ENCODE data around the gene SRSF6.
"Not testable (repeated sequence)": the region's sequence is repeated elsewhere in the genome, so short reads cannot be mapped to it uniquely, and the experiment has no call there.

SRSF6 gene

DNA sequence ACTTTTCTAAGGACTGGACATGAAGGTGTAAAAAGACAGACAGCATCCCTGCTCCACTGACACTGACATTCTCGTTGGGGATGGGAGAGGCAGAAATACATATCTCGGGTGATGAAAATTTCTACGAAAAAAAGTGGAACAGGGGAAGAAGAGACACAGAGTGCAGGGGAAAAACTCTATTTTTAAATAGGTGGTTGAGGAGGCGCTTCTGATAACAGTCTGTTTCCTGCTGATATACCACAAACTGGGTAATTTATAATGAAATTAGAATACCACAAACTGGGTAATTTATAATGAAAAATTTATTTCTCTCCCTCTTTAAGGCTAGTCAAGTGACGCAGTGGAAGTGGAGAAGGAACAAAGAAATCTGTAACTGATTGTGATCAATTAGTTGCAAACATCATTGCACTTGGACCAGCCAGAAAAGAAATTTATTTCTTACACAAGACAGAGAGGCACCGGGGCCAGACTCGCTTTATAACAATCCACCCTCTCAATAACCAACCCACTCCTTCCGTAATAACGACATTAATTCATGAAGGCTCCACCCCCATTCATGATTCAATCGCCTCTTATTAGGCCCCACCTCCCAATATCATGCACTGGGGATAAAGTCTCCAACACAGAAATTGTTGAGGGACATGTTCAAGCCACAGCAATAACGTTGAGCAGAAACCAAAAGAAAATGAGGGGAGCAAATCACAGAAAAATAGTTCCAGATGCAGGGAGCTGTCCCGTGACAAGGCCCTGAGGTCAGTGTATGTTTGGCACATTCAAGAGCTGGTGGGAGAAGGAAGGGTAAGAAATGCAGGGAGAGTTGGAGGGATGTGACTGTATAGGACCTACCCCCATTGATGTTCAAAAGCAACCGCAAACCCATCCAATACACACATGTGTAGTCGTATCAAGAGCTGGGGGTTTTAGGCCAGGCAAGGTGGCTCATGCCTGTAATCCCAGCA lies 6.6 kb upstream of the SRSF6 start:
- no peak for DNase-seq

DNA sequence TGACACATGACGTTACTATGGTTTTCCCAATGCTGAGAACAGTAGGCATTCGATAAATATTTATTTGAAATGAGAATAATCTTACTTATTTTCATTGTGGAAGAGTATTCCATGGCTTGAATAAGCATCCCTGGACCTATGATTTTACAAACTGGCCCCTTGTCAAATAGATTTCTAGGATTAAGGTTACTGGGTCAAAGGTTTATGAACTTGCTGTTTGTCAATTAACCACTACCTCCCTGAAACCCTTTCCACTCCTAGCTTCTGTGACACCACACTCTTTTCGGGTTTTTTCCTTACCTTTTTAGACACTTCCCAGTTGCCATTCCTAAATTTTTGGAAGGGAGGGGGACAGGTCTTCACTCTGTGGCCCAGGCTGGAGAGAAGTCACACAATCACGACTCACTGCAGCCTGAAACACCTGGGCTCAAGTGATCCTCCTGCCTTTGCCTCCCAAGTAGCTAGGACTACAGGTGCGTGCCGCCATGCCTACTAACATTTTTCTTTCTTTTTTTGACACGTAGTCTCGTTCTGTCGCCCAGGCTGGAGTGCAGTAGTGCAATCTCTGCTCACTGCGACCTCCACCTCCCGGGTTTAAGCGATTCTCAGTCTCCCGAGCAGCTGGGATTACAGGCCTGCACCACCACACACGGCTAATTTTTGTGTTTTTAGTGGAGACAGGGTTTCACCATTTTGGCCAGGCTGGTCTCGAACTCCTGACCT lies 5.1 kb upstream of the SRSF6 start:
- DNase-seq, result no peak

DNA sequence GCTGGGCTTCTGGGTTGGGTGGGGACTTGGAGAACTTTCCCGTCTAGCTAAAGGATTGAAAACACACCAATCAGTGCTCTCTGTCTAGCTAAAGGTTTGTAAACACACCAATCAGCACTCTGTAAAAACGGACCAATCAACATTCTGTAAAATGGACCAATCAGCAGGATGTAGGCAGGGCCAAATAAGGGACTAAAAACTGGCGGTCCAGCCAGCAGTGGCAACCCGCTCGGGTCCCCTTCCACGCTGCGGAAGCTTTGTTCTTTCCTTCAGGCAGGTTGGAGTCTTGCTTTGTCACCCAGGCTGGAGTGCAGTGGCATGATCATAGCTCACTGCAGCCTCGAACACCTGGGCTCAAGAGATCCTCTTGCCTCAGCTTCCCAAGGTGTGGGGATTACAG lies 1.4 kb upstream of the SRSF6 start:
- not testable (repeated sequence) for DNase-seq

DNA sequence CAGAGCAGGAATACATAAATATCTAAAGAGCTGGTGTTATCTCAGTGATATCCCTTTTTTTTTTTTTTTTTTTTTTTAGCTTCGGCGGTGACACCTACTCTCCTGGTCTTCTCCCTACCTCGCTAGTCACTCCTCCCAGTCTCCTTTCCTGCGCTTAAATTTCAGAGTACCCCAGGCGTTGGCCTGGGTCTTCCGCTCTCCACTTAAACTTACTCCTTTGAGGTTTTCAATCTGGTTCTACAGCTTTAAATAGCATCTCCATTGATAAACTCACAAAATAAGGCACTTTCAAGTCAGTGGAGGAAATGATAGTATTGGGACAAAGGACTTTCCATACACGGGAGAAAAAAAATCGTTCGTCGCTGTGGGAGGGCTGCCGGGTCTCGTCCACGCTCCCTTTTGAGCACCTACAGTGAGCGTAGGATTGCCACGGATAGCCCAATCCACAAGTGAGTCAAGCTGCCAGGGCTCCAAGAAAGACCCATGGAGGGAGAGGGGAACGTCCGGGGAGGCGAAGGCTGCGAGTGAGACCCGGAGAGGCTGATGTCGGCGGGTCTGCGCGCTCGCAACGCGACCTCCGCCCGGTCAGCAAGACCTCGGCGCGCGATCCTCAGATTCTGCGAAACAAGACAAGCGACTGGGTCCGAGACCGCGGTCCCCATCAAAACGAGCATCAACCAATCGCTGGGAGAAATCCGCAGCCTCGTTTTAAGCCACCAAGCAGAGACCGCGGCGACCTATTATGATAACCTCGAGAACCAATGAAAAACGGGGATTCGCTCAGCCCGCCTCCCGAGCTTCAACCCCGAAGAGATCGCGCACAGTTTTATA lies 672 bp upstream of the SRSF6 start:
- DNase-seq, result peak; percentile 67 to 93 (median 78)

DNA sequence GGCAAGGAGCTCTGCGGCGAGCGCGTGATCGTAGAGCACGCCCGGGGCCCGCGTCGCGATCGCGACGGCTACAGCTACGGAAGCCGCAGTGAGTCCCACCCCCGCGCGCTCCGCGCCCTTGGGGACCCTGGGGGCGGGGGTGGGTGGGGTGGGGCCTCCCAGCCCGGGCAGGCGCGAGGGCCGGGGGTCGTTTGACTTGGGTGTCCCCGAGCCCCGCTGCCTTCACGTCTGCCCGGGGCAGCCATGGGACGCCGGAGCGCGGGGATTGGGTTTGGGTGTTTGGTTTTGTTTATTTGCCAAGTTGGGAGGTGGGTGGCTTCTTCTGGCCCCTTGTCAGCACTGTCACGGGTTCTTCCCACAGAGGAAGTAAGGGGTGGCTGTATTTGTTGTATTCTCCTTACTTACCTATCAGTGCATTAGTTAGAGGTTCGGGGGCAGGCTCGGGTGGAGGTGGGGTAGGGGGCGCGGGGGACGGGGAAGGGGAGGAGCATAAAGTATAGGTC lies 777 bp downstream of the SRSF6 start:
- no peak for DNase-seq

DNA sequence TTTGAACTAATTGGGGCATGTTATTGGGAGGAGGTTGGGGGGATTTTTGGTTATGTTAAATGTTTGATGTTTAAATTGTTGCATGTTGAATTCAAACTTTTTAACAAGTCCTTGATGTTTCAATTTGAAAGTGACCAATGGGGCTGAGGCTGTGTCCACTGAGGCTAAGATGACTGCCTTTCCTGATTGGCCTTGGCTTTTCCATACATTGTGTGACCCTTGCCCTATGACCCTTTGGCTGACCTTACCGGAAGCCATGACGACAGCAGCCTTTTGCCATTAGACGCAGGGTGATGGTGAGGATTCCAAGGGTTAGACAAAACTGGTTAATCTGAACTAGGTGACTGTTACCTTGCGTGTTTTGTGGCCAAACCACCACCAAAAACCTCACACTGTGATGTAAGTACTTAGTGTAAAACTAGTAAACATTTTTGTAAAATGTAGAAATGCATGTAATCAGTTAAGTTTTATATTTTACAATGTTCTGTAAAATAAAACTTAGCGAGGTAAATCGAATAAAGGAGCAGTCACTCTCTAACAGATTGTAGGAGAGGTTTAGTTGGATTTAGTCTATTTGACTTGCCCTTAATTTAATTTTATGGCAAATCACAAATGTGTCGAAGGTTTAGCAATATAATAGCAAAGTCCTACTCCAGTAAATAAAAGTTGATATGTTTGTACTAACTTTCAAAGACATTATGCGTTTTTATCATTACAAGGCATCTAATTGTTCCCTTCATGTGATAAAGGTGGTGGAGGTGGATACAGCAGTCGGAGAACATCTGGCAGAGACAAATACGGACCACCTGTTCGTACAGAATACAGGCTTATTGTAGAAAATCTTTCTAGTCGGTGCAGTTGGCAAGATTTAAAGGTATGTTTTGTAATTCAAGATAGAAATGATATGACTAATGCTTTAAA lies 1.6 kb downstream of the SRSF6 start:
- peak in 1 of 5 donors; percentile 29 for DNase-seq

DNA sequence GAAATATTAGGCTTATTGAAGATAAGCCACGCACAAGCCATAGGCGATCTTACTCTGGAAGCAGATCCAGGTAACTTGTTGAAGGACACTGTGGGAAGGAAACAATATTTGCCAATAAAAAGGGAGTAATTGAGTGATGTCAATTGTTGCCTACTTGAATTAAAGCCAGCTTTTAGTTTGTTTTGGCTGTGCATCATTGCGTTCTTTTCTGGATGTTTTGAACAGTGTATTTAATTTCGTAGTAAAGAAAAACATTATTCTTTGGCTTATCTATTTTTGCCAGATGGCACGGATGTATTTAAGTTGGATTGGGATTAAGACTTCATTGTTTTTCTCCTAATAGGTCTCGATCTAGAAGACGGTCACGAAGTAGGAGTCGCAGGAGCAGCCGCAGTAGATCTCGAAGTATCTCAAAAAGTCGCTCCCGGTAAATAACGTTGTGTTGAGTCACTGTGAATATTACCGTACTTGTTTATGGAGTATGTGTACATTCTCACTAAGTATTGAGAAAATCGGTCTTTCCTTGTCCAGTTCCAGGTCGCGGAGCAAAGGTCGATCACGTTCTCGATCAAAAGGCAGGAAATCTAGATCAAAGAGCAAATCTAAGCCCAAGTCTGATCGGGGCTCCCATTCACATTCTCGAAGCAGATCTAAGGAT lies 2.6 kb downstream of the SRSF6 start:
- no peak for DNase-seq

DNA sequence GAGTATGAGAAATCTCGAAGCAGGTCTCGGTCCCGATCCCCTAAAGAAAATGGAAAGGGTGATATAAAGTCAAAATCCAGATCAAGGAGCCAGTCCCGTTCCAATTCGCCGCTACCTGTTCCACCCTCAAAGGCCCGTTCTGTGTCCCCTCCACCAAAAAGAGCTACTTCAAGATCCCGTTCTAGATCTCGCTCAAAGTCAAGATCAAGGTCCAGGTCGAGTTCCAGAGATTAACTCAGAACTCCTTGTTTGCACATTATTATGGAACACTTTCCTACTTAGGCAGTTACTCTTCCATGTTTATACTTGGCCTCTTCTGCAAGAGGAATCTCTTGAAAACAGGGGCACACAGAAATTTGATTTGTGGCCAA lies 3.1 kb downstream of the SRSF6 start:
- DNase-seq, result no peak

DNA sequence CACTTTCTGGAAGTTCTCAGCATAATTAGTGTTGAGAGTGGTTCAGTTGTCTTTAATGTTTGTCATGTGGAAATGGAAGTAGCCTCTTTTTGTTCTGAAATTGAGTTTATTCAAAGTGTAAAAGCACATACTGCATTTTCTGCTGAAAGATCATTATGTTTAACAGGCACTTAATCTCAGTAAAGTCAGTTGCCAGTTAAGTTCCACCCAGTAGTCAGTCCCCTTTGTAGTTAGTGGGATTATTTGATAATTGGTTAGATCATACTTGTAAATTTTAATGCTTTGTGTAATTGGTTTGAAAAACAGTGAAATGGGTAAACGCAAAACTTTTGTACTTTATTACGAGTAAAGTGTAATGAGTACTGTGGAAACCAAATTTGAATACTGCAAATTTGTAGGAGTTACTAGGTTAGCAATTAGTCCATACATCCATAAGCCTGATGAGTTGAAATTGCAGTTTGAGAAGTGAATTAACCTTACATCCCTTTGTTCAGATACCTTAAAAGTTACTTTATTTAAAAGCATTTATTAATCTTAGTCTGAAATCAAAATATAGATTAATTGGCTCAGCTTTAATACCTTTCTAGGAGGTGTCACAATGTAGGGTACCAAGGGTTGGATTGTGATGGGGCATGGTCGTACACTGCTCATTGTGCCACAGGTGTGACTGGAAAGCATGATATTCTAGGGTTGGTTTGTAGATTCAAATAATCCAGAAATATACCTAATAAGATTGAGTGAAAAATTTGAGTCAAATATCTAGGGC lies 4.4 kb downstream of the SRSF6 start:
- no peak for DNase-seq

DNA sequence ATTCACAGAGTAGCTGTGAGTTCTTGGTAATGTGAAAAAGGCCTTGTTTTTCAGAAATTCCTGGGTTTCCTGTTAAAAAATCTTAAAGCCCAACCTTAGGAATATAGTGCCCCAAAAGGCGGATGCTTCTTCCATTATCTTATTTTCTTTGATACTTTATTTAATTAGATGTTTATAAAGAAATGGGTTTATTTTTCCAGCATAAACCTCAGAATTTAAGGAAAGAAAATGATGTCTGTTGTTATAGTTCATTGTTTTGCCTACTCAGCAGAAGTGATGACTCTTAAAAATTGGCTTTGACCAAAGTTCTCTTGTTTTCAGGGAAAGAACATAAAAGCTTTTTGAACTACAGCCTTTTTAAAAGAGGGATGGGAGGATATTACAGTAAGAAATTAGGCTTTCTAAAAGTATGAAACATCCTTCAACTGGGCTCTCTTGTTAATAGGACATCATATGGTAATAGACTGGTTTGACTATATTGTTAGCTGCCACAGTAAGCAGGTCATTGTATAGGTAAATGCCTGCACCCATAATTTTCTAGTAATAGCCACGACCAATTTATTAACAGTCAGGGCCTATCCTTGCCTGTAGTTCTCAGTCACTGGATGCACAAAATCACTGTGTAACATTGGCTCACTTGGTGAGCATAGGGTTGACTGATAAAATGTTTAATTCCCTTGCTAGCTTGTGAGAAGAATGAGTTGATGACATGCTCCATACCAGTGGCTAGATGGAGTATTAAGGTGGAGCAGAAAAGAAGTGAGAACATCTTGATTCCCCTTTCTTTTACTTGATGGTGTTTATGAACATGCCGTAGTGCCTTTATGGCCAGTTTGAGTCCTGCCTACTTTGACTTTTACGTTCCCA lies 5.2 kb downstream of the SRSF6 start:
- no peak for DNase-seq

DNA sequence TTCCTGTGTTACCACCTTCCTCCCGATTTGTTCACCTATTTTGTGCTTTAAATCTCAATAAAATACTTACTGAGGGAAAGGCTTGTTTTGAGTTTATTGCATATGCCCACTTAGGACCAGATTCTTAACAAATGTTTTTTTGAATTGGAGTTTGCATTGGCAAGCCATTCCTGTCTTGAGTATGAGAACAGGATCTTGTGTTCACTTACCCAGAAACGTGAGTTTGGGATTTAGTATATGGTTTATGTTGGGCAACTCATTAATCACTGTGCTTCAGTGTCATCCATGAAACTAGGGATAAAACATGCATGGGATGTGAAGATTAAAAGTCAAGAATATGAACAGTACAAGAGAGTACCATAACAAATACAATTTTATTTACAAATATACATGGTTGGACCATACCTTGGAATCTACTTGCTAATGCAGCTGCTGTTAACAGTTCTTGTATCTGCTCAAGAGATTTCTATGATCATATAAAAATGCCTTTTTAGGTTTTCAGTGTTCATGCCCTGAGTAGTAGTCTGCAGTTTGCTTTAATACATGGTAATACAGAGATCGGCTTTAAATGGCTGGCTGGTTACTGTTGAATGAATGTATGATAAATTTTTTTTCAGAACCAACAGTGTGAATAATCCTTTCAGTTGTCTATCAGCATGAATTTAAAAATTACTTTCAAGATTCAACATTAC lies 6.0 kb downstream of the SRSF6 start:
- DNase-seq, result no peak

DNA sequence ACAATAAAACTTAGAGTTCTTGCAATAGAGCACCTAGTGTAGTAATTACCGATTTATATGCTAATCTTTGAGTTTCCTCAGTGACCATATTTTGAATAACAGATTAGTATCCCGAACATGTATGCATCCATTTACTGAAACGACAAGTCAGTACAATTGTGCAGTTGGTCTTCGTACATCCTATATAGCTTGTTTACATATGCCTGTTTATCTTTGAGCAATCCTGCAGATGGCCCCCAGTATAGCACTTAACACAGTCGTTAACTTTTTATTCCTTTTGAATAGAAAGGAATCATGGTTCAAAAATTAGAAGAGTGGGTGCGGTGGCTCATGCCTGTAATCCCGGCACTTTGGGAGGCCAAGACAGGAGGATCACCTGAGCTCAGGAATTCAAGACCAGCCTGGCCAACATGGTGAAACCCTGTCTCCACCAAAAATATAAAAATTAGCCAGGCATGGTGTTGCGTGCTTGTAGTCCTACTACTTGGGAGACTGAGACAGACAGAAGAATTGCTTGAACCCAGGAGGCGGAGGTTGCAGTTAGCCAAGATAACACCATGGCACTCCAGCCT lies 6.6 kb downstream of the SRSF6 start:
- no peak for DNase-seq

DNA sequence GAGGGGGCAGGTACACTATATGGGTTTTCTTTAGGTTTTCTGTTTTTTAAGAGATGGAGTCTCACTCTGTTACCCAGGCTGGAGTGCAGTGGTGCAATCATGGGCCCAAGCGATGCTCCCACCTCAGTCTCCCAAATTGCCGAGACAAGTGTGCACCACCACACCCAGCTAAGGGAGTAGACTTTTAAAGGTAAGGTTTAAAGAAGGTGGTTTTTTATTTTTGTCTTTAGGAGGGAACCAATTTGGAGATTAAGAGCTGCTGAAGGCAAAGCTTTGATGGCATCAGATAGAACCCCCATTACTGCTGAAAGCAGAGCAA lies 7.9 kb downstream of the SRSF6 start:
- DNase-seq, result no peak

DNA sequence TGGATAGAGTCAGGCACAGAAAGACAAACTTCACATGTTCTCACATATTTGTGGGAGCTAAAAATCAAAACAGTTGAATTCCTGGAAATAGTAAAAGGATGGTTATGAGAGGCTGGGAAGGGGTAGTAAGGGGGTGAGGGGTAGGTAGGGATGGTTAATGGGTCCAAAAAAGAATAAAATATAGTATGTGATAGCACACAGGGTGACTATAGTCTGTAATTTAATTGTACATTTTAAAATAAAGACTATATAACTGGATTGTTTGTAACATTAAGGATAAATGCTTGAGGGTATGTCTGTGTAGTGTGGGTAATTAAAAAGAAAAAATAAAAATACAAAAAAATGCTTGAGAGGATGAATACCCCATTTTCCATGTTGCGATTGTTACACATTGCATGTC lies 9.9 kb downstream of the SRSF6 start:
- DNase-seq, result no peak

DNA sequence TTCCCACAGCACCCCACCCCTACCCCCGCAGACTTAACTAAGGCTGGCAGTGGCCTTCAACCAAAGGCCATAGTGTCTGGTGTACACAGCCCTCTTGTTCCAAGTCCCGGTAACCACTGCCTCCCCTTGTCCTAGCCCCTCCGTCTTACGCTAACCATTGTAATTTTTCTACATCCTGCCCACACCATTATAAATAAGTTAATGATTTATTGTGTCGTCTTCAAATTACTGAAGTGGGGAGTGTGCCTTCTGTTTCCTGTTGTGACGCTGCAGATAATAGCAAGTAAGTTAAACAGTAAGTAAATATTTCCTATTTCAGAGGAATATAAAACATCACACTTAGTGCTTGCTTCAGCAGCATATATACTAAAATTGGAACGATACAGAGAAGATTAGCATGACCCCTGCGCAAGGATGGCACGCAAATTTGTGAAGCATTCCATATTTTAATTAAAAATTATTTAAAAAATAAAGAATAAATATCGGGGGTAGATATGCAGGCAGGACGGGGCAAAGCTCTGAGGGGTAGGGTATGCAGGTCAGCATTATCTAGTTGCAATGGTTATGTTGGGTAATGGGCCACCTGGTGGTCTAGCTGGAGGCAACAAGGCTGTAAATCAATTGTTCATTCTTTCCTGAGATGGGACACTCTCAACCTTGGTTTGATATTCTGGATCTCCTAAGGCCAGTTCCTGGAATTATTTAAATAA lies 15.1 kb downstream of the SRSF6 start:
- no peak for DNase-seq

DNA sequence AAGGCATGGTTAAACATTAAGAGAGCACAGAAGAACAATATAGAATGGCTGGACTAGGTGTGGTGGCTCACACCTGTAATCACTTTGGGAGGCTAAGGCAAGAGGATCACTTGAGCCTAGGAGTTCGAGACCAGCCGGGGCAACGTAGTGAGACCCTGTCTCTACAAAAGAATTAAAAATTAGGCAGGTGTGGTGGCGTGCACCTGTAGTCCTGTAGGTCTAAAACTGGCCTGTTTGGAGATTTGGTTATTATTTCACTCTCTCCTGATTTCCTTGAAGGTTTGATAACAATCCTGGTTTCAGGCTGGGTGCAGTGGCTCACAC lies 15.6 kb downstream of the SRSF6 start:
- DNase-seq, result no peak

DNA sequence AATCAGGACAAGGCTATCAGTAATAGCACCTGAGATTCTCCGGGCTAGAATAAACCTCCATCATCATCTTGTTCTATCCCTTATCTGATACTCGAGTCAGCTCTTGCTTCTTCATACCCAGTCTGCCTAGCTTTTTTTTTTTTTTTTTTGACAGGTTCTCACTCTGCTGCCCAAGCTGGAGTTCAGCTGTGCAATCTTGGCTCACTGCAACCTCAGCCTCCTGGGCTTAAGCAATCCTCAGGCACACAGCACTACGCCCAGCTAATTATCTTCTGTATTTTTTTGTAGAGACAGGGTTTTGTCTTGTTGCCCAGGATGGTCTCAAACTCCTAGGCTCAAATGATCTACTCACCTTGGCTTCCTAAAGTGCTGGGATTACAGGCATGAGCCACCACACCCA lies 19.5 kb downstream of the SRSF6 start:
- DNase-seq, result no peak

DNA sequence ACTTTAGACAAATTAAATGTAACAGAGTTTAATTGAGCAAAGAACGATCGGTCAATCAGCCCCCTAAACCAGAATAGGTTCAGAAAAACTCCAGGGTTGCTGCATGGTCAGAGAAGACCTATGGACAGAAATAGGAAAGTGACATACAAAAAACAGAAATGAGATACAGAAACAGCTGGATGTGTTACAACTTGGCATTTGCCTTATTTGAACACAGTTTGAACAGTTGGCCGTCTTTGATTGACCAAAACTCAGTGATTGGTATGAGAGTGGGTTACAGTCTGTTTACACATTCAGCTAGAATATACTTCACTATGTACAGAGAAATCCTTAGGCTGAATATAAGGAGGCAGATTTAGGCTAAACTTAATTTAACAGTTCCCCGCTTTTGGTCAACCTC lies 19.9 kb downstream of the SRSF6 start:
- DNase-seq, result no peak
